ENCODE measurements around the gene ANTXRL.

GRCh38 chr10:46257099-46257498 lies 29.7 kb upstream of the ANTXRL start:
- no peak for TF ChIP-seq POLR2AphosphoS5 (IDR thresholded peaks at IDR 0.05; ENCODE audit: low read depth)
- TF ChIP-seq, protein P1, sequence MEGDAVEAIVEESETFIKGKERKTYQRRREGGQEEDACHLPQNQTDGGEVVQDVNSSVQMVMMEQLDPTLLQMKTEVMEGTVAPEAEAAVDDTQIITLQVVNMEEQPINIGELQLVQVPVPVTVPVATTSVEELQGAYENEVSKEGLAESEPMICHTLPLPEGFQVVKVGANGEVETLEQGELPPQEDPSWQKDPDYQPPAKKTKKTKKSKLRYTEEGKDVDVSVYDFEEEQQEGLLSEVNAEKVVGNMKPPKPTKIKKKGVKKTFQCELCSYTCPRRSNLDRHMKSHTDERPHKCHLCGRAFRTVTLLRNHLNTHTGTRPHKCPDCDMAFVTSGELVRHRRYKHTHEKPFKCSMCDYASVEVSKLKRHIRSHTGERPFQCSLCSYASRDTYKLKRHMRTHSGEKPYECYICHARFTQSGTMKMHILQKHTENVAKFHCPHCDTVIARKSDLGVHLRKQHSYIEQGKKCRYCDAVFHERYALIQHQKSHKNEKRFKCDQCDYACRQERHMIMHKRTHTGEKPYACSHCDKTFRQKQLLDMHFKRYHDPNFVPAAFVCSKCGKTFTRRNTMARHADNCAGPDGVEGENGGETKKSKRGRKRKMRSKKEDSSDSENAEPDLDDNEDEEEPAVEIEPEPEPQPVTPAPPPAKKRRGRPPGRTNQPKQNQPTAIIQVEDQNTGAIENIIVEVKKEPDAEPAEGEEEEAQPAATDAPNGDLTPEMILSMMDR (IDR thresholded peaks at IDR 0.05; ENCODE audit: insufficient read depth, low read length): no peak
- TF ChIP-seq GABPA (IDR thresholded peaks at IDR 0.05; ENCODE audit: low read depth): no peak
- TF ChIP-seq, protein P2, sequence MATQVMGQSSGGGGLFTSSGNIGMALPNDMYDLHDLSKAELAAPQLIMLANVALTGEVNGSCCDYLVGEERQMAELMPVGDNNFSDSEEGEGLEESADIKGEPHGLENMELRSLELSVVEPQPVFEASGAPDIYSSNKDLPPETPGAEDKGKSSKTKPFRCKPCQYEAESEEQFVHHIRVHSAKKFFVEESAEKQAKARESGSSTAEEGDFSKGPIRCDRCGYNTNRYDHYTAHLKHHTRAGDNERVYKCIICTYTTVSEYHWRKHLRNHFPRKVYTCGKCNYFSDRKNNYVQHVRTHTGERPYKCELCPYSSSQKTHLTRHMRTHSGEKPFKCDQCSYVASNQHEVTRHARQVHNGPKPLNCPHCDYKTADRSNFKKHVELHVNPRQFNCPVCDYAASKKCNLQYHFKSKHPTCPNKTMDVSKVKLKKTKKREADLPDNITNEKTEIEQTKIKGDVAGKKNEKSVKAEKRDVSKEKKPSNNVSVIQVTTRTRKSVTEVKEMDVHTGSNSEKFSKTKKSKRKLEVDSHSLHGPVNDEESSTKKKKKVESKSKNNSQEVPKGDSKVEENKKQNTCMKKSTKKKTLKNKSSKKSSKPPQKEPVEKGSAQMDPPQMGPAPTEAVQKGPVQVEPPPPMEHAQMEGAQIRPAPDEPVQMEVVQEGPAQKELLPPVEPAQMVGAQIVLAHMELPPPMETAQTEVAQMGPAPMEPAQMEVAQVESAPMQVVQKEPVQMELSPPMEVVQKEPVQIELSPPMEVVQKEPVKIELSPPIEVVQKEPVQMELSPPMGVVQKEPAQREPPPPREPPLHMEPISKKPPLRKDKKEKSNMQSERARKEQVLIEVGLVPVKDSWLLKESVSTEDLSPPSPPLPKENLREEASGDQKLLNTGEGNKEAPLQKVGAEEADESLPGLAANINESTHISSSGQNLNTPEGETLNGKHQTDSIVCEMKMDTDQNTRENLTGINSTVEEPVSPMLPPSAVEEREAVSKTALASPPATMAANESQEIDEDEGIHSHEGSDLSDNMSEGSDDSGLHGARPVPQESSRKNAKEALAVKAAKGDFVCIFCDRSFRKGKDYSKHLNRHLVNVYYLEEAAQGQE (IDR thresholded peaks at IDR 0.05; ENCODE audit: insufficient replicate concordance, low read depth): no peak

Measured in HL-60 (cell line).